Activated CD4-positive, alpha-beta memory T cell treated with anti-CD3 and anti-CD28 coated beads, Interleukin-2, amount 10 ng/mL, durations not matched to agents 7 days and 5 days (primary cell): Measurements from ENCODE around the gene ZNF670. TPM values are rescaled to one million over a fixed set of nuclear protein-coding genes. Genes with fewer than 3 reads are reported as not detected.

Source experiments
- CTCF ChIA-PET: fragments of 350-600 bp; sonication (Branson Sonifier 250); formaldehyde crosslinking; loops from one replicate; lab custom pipeline; 2021; ENCODE audit warnings: antibody characterized with exemption, inconsistent platforms; lab: Charles Lee
- POLR2A ChIA-PET: fragments of 350-600 bp; sonication (Branson Sonifier 250); formaldehyde crosslinking; loops from one replicate; lab custom pipeline; 2021; ENCODE audit warnings: antibody characterized with exemption; lab: Charles Lee
- DNase-seq: peaks from one replicate; pipeline ENCODE4 v3.0.0-alpha.2; 2020
- H3K27ac Mint-ChIP-seq: one replicate; pipeline ENCODE4 v1.8.0; 2021; ENCODE audit warnings: mild to moderate bottlenecking, mixed read lengths
- H3K27me3 Mint-ChIP-seq: one replicate; pipeline ENCODE4 v1.8.0; 2021; ENCODE audit warnings: mixed read lengths
- H3K36me3 Mint-ChIP-seq: one replicate; pipeline ENCODE4 v1.8.0; 2021; ENCODE audit warnings: low read depth, mixed read lengths
- H3K4me1 Mint-ChIP-seq: one replicate; pipeline ENCODE4 v1.8.0; 2021; ENCODE audit warnings: mixed read lengths
- H3K4me3 Mint-ChIP-seq: one replicate; pipeline ENCODE4 v1.8.0; 2021; ENCODE audit warnings: mild to moderate bottlenecking, mixed read lengths
- H3K9me3 Mint-ChIP-seq: one replicate; pipeline ENCODE4 v1.8.0; 2021; ENCODE audit warnings: mixed read lengths
- total RNA-seq, 2 experiments: library from RNA; stranded (reverse); gene quantifications; one replicate each; pipeline ENCODE4 v1.2.3, GENCODE V29; 2021

The ZNF670 gene
- total RNA-seq, 2 experiments from 2014 or later: 1.4 TPM

DNA sequence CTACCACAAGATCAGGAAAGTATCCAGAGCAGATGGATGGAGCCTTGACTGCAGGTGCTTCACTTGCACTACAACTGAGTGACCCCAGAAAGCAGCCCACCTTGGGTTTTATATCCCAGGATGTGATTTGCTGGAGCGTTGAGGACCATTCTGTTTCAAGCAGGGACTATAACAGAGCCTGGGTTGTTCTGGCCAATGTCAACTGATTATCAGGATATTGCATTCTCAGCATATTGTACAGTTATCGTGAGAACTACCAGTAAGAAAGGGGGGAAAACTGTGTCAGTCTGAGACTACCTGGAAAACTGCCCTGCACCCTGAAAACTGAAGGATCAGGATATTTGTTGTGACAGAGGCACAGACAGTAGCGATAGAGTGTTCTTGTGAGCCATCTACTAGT, 17.5 kb upstream of the ZNF670 start:
- Mint-ChIP-seq H3K9me3 (peaks cover 40% of the 10 kb centered on the region), H3K4me3 (no peak overlapping the region), H3K36me3 (peaks cover 52% of the 10 kb centered on the region), H3K27me3 (no peaks in the 10 kb centered on the region), H3K4me1 (no peaks in the 10 kb centered on the region), H3K27ac (no peak overlapping the region)
- ChIA-PET POLR2A (no interaction called here), CTCF (no interaction called here)
- DNase-seq: no peak

DNA sequence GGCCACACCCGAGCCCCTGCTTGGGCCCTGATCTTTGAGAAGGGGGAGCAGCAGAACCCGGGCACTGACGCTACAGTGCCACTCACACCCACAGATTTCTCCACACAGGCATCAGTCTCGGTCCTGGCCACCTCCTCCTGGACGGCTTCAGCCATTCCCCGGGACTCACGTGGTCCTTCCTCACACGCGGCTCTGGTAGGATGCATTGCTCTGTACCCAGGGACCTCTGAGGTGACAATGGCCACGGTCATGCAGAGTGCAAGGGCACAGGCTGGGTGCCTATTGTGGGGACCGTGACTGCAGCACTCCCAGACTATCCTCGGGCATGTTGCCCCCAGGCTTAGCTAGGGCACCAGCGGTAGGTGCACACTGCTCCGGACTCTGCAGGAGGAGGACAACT, 11.8 kb upstream of the ZNF670 start:
- H3K4me1 Mint-ChIP-seq: no peaks in the 10 kb centered on the region
- no peak for DNase-seq
- ChIA-PET POLR2A (no interaction called here), CTCF (no interaction called here)
- peaks cover 2% of the 10 kb centered on the region for H3K36me3 Mint-ChIP-seq
- H3K4me3 Mint-ChIP-seq: no peak overlapping the region
- H3K9me3 Mint-ChIP-seq: no peaks in the 10 kb centered on the region
- H3K27me3 Mint-ChIP-seq: no peaks in the 10 kb centered on the region
- H3K27ac Mint-ChIP-seq: no peak overlapping the region

DNA sequence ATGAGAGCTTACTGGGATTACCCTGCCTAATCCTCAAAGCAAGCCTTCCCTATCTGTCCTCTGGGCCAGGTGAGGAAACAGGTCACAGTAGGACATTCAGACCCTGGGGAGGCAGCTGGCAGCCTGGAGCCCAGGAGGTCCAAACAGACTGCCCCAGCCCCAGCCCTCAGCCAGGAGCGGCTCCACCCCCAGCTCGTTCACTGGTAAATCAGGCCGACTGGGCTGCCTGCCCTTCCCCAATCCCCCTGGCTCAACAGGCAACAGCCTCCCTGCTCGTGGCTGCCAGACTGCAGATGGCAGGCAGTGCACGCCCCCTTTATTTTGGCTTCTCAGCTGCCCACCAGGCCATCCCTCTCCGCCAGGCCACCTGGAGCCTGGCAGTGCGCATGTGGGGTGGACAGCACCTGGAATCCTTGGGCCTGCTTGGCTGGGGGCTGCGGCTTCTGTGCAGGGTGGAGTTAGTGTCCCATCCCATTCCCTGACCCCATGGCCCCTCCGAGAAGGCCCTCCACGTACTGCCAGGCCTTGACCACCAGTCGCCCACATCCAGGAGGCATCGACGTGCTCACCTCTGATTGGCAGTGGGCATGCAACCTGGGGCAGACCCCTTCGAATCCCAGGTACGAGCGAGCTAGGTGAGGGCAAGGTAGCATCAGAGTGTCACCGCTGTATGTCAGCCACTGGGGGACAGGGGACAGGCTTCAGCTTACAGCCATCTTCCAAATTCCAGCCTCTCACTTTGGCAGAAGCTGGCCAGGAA, 11.2 kb upstream of the ZNF670 start:
- no peaks in the 10 kb centered on the region for H3K4me1 Mint-ChIP-seq
- H3K9me3 Mint-ChIP-seq: peaks cover 2% of the 10 kb centered on the region
- DNase-seq: no peak
- CTCF ChIA-PET: no interaction called here
- no peak overlapping the region for H3K27ac Mint-ChIP-seq
- no peaks in the 10 kb centered on the region for H3K27me3 Mint-ChIP-seq
- peaks cover 2% of the 10 kb centered on the region for H3K36me3 Mint-ChIP-seq
- POLR2A ChIA-PET: no interaction called here
- no peak overlapping the region for H3K4me3 Mint-ChIP-seq

DNA sequence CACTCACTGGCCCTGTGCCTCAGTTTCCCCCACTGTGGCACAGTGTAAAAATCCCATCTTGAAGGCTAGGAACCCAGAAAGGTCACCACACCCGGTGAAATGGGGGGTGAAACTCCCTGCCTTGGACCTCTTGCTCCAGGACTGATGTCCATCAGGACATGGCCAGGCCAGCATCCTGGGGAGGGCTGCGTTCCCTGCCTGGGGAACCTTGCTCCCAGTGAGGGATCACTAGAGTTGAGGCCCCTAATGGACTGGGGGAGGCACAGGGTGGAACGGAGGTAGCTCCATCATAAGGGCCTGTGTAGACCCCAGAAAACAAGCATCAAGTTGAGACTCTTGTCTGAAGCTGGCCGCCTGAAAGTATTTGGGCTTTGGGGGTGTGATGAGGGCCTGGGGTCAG, 10.4 kb upstream of the ZNF670 start:
- CTCF ChIA-PET: no interaction called here
- Mint-ChIP-seq H3K9me3 (peaks cover 7% of the 10 kb centered on the region), H3K36me3 (no peaks in the 10 kb centered on the region), H3K27me3 (no peaks in the 10 kb centered on the region), H3K4me1 (no peaks in the 10 kb centered on the region), H3K27ac (no peak overlapping the region), H3K4me3 (no peak overlapping the region)
- no peak for DNase-seq
- POLR2A ChIA-PET: no interaction called here

DNA sequence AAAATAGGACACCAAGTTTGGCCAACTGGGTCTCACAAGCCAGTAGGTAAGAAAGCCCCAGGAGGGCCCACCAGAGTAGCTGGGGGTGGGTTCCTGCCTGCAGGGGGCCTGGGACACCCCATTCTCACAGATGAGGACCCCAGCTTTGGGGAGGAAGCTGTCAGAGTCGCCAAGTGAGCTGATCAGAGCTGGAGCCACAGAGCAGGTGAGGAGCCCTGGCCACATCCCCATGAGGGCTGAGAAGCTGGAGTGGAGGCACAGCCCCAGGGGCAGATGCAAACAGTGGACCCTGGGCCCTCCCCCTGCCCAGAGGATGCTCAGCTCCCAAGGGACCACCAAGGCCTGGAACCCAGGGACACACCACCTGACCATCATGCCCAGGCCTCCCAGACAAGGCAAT, 8.6 kb upstream of the ZNF670 start:
- no peaks in the 10 kb centered on the region for H3K4me1 Mint-ChIP-seq
- ChIA-PET POLR2A (no interaction called here), CTCF (no interaction called here)
- H3K27me3 Mint-ChIP-seq: peaks cover 1% of the 10 kb centered on the region
- no peak overlapping the region for H3K4me3 Mint-ChIP-seq
- no peak for DNase-seq
- peaks cover 11% of the 10 kb centered on the region for H3K9me3 Mint-ChIP-seq
- H3K36me3 Mint-ChIP-seq: peaks cover under 1% of the 10 kb centered on the region
- no peak overlapping the region for H3K27ac Mint-ChIP-seq

DNA sequence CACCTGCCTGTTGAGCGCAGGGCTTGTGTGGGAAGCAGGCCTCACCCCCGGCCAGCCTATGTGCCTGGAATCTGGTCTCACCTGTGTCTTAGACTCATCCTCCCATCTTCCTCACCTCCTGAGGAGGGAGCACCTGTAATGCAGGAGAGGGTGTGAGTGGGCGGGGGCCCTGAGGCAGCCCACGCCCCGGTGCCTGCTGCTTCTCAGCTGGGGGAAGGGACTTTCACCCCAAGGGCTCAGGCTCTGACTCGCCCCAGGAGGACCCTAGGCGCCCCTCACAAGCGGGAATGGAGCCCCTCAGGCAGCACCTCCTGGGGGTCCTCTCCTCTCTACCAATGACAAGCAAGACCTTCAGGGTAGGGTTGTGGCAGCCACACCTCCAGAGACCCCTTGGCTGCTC, 6.7 kb upstream of the ZNF670 start:
- ChIA-PET CTCF (no interaction called here), POLR2A (no interaction called here)

DNA sequence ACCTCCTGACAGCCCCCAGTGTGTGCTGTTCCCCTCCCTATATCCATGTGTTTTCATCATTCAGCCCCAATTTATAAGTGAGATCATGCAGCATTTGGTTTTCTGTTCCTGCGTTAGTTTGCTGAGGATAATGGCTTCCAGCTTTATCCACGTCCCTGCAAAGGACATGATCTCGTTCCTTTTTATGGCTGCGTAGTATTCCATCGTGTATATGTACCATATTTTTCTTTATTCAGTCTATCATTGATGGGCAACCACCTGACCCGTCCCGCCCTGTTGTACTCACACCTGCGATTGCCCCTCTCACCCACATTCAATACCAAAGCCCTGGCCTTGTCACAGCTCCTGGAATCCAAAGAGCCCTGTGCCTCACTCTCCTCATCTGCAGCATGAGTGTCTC, 6.2 kb upstream of the ZNF670 start:
- POLR2A ChIA-PET: no interaction called here
- H3K36me3 Mint-ChIP-seq: peaks cover 2% of the 10 kb centered on the region
- CTCF ChIA-PET: no interaction called here
- no peak for DNase-seq
- H3K4me1 Mint-ChIP-seq: no peaks in the 10 kb centered on the region
- no peak overlapping the region for H3K4me3 Mint-ChIP-seq
- H3K27me3 Mint-ChIP-seq: peaks cover 4% of the 10 kb centered on the region
- peaks cover 13% of the 10 kb centered on the region for H3K9me3 Mint-ChIP-seq
- no peak overlapping the region for H3K27ac Mint-ChIP-seq

More for the DNA sequence above, 6.7 kb upstream of the ZNF670 start:
- no peak for DNase-seq
- Mint-ChIP-seq H3K4me3 (no peak overlapping the region), H3K4me1 (no peaks in the 10 kb centered on the region), H3K9me3 (peaks cover 13% of the 10 kb centered on the region), H3K27me3 (peaks cover 4% of the 10 kb centered on the region), H3K36me3 (peaks cover 2% of the 10 kb centered on the region), H3K27ac (no peak overlapping the region)

DNA sequence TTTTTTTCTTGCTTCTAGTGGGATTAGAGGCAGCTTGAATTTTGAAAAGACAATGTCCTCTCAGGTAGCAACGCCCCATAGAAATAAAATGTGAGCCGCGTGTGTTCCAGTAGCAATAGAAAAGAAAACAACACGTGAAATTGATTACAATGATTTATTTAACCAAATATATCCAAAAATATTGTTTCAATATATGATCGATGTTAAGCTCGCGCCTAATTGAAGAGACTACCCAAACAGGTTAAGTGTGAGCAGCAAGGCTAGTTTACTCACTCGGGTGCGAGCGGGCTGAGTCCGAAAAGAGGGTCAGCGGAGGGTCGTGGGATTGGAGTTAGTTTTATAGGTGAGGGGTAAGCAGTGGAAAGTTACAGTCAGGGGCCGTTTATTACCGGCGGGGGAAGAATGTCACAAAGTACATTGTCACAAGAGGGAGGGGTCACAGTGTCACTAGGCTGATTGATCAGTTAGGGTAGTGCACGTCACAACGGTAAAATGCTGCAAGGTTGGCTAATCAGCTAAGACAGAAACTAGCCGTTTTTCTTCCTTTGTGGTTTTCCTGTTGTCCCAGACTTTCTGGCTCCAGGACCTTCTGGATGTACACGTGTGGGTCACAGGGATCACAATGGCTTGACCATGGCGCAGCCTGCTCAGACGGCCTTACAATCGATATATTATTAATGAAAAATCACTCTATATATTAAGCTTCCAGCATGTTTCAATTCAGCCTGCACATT, 697 bp upstream of the ZNF670 start:
- H3K9me3 Mint-ChIP-seq: peaks cover 13% of the 10 kb centered on the region
- peaks cover 21% of the 10 kb centered on the region for H3K4me1 Mint-ChIP-seq
- peak overlapping the region; percentile 83 for H3K4me3 Mint-ChIP-seq
- DNase-seq: no peak
- no peak overlapping the region for H3K27ac Mint-ChIP-seq
- peaks cover 11% of the 10 kb centered on the region for H3K36me3 Mint-ChIP-seq
- POLR2A ChIA-PET: interaction anchor here (0.8 to 1.7 kb wide), 4 partner anchors 22 to 147 kb away, joined by 3 to 8 read pairs (median 5); no protein-coding TSS in a partner anchor
- CTCF ChIA-PET: interaction anchor here (0.6 to 0.7 kb wide), 2 partner anchors 58 to 153 kb away, joined by 4 to 8 read pairs; no protein-coding TSS in a partner anchor
- H3K27me3 Mint-ChIP-seq: peaks cover 4% of the 10 kb centered on the region

DNA sequence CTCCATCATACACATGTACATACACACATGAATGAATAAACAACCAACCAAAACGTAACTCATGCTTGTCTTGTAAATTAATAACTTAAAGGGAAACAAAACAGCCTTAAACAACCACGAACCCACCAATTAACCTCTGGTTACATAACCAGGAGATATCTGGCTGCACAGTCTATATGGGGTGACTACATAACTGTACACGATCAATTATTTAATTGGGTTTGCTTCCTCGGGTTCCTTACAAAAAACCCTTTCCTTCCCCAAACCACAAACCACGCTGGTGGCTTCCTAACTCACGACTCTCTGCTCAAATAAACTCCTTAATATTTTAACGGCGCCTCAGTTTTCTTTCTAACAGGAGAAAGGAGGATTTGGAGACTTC, 744 bp downstream of the ZNF670 start:
- Mint-ChIP-seq H3K27ac (no peak overlapping the region), H3K4me1 (peaks cover 21% of the 10 kb centered on the region), H3K36me3 (peaks cover 19% of the 10 kb centered on the region), H3K9me3 (peaks cover 14% of the 10 kb centered on the region), H3K27me3 (peaks cover 4% of the 10 kb centered on the region), H3K4me3 (peak overlapping the region; percentile 83)
- DNase-seq: no peak
- CTCF ChIA-PET: no interaction called here
- POLR2A ChIA-PET: interaction anchor here (1.4 kb wide), 2 partner anchors 23 to 146 kb away, joined by 5 read pairs; no protein-coding TSS in a partner anchor

DNA sequence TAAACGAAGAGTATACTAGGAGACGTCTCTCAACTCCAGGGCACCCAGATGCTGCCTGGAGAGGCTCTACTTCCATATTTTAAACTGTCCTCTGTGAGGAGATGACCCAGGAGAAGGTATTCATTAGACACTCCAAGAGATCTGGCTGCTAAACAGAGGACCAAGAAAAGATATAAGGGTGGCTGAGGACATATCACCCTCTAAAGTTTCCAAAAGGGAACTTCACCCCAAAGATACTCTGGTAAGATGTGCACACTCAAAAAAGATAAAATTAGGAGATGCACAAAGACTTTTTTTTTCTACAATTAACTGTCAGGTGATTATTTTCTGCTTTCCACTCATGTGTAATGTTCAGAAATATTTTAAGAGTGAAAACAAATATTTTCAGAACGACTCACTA, 1.4 kb downstream of the ZNF670 start:
- Mint-ChIP-seq H3K9me3 (peaks cover 12% of the 10 kb centered on the region), H3K4me3 (peak overlapping the region; percentile 83), H3K4me1 (peaks cover 21% of the 10 kb centered on the region), H3K27ac (no peak overlapping the region), H3K36me3 (peaks cover 21% of the 10 kb centered on the region), H3K27me3 (peaks cover 2% of the 10 kb centered on the region)
- ChIA-PET POLR2A (no interaction called here), CTCF (no interaction called here)
- no peak for DNase-seq

DNA sequence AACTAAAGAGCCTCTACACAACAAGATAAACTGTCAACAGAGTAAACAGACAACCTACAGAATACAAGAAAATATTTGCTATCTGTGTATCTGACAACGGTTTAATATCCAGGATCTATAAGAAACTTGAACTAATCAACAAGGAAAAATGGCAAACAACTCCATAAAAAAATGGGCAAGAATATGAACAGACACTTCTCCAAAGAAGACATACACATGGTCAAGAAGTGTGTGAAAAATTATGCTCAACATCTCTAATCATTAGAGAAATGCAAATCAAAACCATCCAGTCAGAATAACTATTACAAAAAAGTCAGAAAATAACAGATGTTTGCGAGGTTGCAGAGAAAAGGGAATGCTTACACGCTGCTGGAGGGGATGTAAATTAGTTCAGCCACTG, 8.0 kb downstream of the ZNF670 start:
- Mint-ChIP-seq H3K4me3 (no peak overlapping the region), H3K27ac (no peak overlapping the region), H3K9me3 (peaks cover 43% of the 10 kb centered on the region), H3K27me3 (no peaks in the 10 kb centered on the region), H3K36me3 (peaks cover 18% of the 10 kb centered on the region), H3K4me1 (no peaks in the 10 kb centered on the region)
- POLR2A ChIA-PET: no interaction called here
- CTCF ChIA-PET: no interaction called here
- DNase-seq: no peak

DNA sequence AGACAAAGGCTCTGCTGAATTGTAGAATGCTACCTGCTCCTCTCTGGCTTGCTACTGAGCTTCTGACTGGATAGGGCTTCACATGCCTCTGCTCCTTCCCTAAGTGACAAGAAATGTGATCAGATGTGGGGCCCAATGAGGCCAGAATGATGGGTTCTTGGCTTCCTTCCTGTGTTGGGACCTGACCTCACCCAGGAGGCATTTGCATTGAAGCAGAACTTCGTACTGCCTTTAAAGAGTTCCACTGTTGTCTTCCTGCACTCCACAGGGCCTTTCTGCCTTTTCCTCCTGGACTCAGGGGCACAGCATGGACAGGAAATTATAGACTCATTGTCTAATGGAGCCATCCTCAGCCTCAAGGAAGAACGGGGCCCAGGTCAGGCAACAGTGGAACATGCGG, 14.3 kb downstream of the ZNF670 start:
- H3K4me3 Mint-ChIP-seq: no peak overlapping the region

DNA sequence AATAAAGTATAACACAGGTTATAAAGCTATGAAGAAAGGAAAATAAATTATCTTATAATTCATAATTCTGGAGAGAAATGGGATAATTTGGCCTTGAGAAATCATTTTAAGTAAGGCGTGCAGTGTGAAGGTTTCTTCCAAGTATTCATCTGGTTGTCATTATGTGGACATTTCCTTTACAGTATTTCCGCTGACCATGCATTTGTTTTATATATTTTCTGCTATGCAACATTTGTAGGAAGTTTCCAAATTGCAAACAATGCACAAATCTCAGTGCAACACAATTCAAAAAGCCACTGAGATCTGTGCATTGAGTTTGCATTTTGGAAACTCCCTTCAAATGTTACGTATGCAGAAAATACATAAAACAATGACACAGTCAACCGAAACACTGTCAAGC, 17.8 kb downstream of the ZNF670 start:
- Mint-ChIP-seq H3K4me3 (no peak overlapping the region), H3K4me1 (no peaks in the 10 kb centered on the region), H3K27ac (no peak overlapping the region), H3K9me3 (peaks cover 54% of the 10 kb centered on the region), H3K27me3 (no peaks in the 10 kb centered on the region), H3K36me3 (peaks cover 26% of the 10 kb centered on the region)
- ChIA-PET CTCF (no interaction called here), POLR2A (no interaction called here)
- no peak for DNase-seq

More for the DNA sequence above, 14.3 kb downstream of the ZNF670 start:
- Mint-ChIP-seq H3K36me3 (peaks cover 13% of the 10 kb centered on the region), H3K27ac (no peak overlapping the region), H3K4me1 (no peaks in the 10 kb centered on the region), H3K27me3 (no peaks in the 10 kb centered on the region), H3K9me3 (peaks cover 52% of the 10 kb centered on the region)
- CTCF ChIA-PET: interaction anchor here (0.6 kb wide), 1 partner anchor 42 kb away, joined by 3 read pairs; no protein-coding TSS in a partner anchor
- DNase-seq: no peak
- POLR2A ChIA-PET: no interaction called here
